Loucy (cell line): Measurements from ENCODE around the gene MACROH2A1.

Experiments
- H2AFZ ChIP-seq: fragments of 200-600 bp; sonication (generic); 2 replicates; pipeline ENCODE4 v1.6.0; 2016; ENCODE audit warnings: antibody characterized with exemption, mild to moderate bottlenecking, low read length, moderate library complexity
- H3F3A ChIP-seq: fragments of 200-600 bp; 2 replicates; pipeline ENCODE4 v1.6.0; 2016; ENCODE audit warnings: antibody characterized with exemption, low read depth, mild to moderate bottlenecking
- H3K27me3 ChIP-seq: fragments of 200-600 bp; sonication (generic); 2 replicates; pipeline ENCODE4 v1.6.1; 2014; ENCODE audit warnings: low read length, mild to moderate bottlenecking; ENCODE audit not compliant: insufficient read depth, poor library complexity, severe bottlenecking
- H3K36me3 ChIP-seq: fragments of 200-600 bp; sonication (generic); 2 replicates; pipeline ENCODE4 v1.6.1; 2016; ENCODE audit warnings: low read length; ENCODE audit not compliant: insufficient read depth
- H3K4me1 ChIP-seq: fragments of 200-600 bp; sonication (generic); 2 replicates; pipeline ENCODE4 v1.5.1; 2014; ENCODE audit warnings: low read length, mild to moderate bottlenecking; ENCODE audit not compliant: insufficient read depth, poor library complexity, severe bottlenecking
- H3K4me2 ChIP-seq: fragments of 200-600 bp; sonication (generic); 2 replicates; pipeline ENCODE4 v1.6.0; 2014; ENCODE audit warnings: antibody characterized with exemption, low read length, low read depth, mild to moderate bottlenecking; ENCODE audit not compliant: poor library complexity, severe bottlenecking
- H3K4me3 ChIP-seq: fragments of 200-600 bp; sonication (generic); 2 replicates; pipeline ENCODE4 v1.5.1; 2014; ENCODE audit warnings: low read length, mild to moderate bottlenecking, mixed read lengths; ENCODE audit not compliant: poor library complexity, severe bottlenecking
- H3K79me2 ChIP-seq: fragments of 200-600 bp; sonication (generic); 2 replicates; pipeline ENCODE4 v1.6.1; 2014; ENCODE audit warnings: low read length; ENCODE audit not compliant: insufficient read depth
- H3K9ac ChIP-seq: fragments of 200-600 bp; sonication (generic); 2 replicates; pipeline ENCODE4 v1.6.0; 2014; ENCODE audit warnings: mild to moderate bottlenecking, low read depth, low read length, moderate library complexity; ENCODE audit not compliant: poor library complexity, severe bottlenecking
- H3K9me2 ChIP-seq: fragments of 200-600 bp; sonication (generic); replicated peaks from 2 replicates; pipeline ENCODE4 v1.6.1; 2016; ENCODE audit warnings: low read depth, low read length, mixed read lengths
- H3K9me3 ChIP-seq: fragments of 200-600 bp; sonication (generic); 2 replicates; pipeline ENCODE4 v1.6.1; 2014; ENCODE audit warnings: mild to moderate bottlenecking, antibody characterized with exemption, low read length, low read depth; ENCODE audit not compliant: insufficient read depth
- H4K20me1 ChIP-seq: fragments of 200-600 bp; sonication (generic); 2 replicates; pipeline ENCODE4 v1.6.0; 2014; ENCODE audit warnings: antibody characterized with exemption, low read length, mild to moderate bottlenecking; ENCODE audit not compliant: insufficient read depth, poor library complexity, severe bottlenecking
- EZH2phosphoT487 ChIP-seq: fragments of 200-600 bp; IDR thresholded peaks from 2 replicates; pipeline ENCODE4 v1.6.1; 2018; ENCODE audit warnings: antibody characterized with exemption, mild to moderate bottlenecking, moderate library complexity, borderline replicate concordance
- TF ChIP-seq, protein P1 (sequence below): fragments of 200-600 bp; sonication (generic); conservative IDR thresholded peaks from 2 replicates; pipeline ENCODE4 v1.5.1; 2014; ENCODE audit warnings: mild to moderate bottlenecking, antibody characterized with exemption, low read length

Gene MACROH2A1

DNA sequence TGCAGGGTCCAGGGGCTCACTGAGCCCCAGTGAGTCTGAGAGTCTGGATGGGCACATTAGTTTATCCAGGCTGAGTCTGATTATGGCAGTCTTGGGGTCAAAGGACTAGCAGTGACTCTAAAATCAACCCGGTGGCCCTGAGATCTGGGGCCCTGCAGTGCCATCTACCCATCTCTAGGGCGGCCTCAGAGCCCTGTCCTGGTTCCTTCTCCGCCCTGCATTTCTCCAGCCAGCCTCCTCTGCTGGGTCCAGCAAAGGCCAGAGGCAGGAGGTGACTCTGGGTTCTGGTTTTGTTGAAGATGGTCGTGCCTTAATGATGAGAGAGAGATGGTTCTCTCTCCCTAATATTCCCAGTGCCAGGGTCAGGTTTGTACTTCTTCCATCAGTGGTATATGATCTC is 33.1 kb upstream of the MACROH2A1 start:
- Histone ChIP-seq H3K79me2 (no peaks in the 10 kb centered on the region), H3K27me3 (no peaks in the 10 kb centered on the region), H3K9me3 (peaks cover 10% of the 10 kb centered on the region; the same call in 1 of the 2 replicates), H3K9ac (no peak overlapping the region), H2AFZ (no peak overlapping the region), H3K9me2 (no peaks in the 10 kb centered on the region), H3F3A (no peaks in the 10 kb centered on the region), H3K4me2 (no peak overlapping the region), H4K20me1 (no peaks in the 10 kb centered on the region), H3K4me3 (no peak overlapping the region), H3K36me3 (no peaks in the 10 kb centered on the region), H3K4me1 (peaks cover 33% of the 10 kb centered on the region)
- no peak for TF ChIP-seq EZH2phosphoT487
- TF ChIP-seq, protein P1, sequence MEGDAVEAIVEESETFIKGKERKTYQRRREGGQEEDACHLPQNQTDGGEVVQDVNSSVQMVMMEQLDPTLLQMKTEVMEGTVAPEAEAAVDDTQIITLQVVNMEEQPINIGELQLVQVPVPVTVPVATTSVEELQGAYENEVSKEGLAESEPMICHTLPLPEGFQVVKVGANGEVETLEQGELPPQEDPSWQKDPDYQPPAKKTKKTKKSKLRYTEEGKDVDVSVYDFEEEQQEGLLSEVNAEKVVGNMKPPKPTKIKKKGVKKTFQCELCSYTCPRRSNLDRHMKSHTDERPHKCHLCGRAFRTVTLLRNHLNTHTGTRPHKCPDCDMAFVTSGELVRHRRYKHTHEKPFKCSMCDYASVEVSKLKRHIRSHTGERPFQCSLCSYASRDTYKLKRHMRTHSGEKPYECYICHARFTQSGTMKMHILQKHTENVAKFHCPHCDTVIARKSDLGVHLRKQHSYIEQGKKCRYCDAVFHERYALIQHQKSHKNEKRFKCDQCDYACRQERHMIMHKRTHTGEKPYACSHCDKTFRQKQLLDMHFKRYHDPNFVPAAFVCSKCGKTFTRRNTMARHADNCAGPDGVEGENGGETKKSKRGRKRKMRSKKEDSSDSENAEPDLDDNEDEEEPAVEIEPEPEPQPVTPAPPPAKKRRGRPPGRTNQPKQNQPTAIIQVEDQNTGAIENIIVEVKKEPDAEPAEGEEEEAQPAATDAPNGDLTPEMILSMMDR, result no peak

DNA sequence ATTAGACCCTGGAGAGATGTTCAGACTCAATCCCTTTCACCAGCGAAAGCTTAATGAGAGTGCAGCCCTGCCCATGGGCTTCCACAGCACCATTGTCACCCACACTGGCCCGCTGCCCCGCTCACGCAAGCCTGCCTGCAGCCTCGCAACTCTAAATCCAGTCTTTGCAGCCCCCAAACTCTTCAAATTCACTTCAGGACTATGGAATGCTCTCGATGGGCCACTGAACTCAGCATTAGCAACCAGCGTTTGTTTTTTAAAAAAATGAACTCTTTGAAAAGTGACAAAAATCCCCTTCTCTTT is 31.1 kb upstream of the MACROH2A1 start:
- Histone ChIP-seq H3K4me3 (no peak overlapping the region), H3K79me2 (0 out of 2 replicates have a peak, but pooled peaks cover 3% of the 10 kb centered on the region), H3K36me3 (no peaks in the 10 kb centered on the region), H3K9me2 (no peaks in the 10 kb centered on the region), H3K4me1 (peaks cover 41% of the 10 kb centered on the region), H3K27me3 (no peaks in the 10 kb centered on the region), H3K9ac (no peak overlapping the region), H2AFZ (no peak overlapping the region), H4K20me1 (no peaks in the 10 kb centered on the region), H3F3A (no peaks in the 10 kb centered on the region), H3K9me3 (peaks cover 10% of the 10 kb centered on the region; the same call in 1 of the 2 replicates), H3K4me2 (no peak overlapping the region)
- TF ChIP-seq EZH2phosphoT487, result no peak
- TF ChIP-seq, protein P1, result no peak

DNA sequence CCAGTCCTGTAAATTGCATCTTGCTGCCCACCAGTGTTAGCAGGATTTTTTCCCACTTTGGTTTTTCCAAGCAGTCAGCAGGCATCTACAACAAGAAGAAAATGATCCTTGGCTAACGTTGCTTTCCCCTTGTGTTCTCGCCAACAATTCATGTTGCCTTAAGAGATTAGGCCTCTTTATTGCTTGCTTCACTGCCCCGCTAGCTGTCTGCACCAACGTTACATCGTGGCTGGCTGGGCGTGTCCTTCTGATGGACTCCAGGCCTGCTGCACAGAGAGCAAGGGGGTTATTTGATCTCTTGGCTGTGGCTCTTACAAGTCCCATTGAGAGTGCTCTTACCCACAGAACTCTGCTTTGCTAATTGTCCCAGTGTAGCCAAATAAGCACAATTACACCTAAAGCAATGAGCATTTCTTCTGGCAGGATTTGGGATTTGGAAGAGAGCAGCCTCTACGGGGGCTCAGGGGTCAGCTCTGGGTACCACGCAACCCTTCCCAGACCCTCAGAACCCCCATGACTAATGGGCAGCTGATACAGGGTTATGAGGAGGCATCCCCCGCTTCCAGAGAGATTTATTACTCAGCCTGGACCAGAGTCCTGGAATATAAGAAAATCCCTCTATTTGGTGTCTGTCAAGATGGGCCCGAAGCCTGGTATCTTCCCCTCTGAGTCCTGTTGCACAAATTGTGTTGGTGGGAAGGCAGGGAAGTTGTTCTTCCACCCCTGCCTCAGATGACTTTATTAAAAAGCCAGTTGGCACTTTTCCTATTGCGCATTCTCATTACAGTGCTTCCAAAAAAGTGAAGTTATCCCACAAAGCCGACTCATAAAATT is 30.5 kb upstream of the MACROH2A1 start:
- Histone ChIP-seq H2AFZ (no peak overlapping the region), H3K36me3 (no peaks in the 10 kb centered on the region), H3F3A (no peaks in the 10 kb centered on the region), H3K27me3 (no peaks in the 10 kb centered on the region), H4K20me1 (no peaks in the 10 kb centered on the region), H3K4me2 (no peak overlapping the region), H3K9ac (no peak overlapping the region), H3K4me3 (no peak overlapping the region), H3K4me1 (peaks cover 41% of the 10 kb centered on the region), H3K9me3 (peaks cover 10% of the 10 kb centered on the region; the same call in 1 of the 2 replicates), H3K79me2 (peaks cover 8% of the 10 kb centered on the region), H3K9me2 (no peaks in the 10 kb centered on the region)
- no peak for TF ChIP-seq EZH2phosphoT487
- TF ChIP-seq, protein P1, result no peak
